NCI-H524 (cell line): ENCODE measurements around the gene PCDHGB2.
"Not testable (repeated sequence)": the region's sequence is repeated elsewhere in the genome, so short reads cannot be mapped to it uniquely, and the experiment has no call there.

Experiments
- DNase-seq, 2 experiments: peaks; one replicate each; lab custom pipeline; 2025; lab: John Stamatoyannopoulos, UW

PCDHGB2 gene

GRCh38 chr5:141384471-141385267, 24.9 kb downstream of the PCDHGB2 start:
- DNase-seq = no peak

GRCh38 chr5:141387557-141388311, 27.9 kb downstream of the PCDHGB2 start, which contains the start of gene PCDHGB4:
TSS of gene PCDHGB4 (plus strand) at chr5:141387698. CDS start at chr5:141387885, 187 bp downstream.
- not testable (repeated sequence) for DNase-seq

- no peak for DNase-seq
Observed at GRCh38 chr5:141388661-141389060, 28.9 kb downstream of the PCDHGB2 start.

GRCh38 chr5:141389153-141390042, 29.6 kb downstream of the PCDHGB2 start:
- DNase-seq = no peak

- no peak for DNase-seq
Observed at GRCh38 chr5:141392429-141393198, 32.8 kb downstream of the PCDHGB2 start, which contains the start of gene PCDHGA8. TSS of gene PCDHGA8 (plus strand) at chr5:141392633. CDS start at chr5:141392814, 181 bp downstream.

GRCh38 chr5:141393267-141393666, 33.5 kb downstream of the PCDHGB2 start:
- DNase-seq = no peak

GRCh38 chr5:141394401-141395187, 34.8 kb downstream of the PCDHGB2 start:
- DNase-seq = not testable (repeated sequence)

GRCh38 chr5:141397756-141398551, 38.2 kb downstream of the PCDHGB2 start, which contains the start of gene PCDHGB5:
TSS of gene PCDHGB5 (plus strand) at chr5:141397947. CDS start at chr5:141398128, 181 bp downstream.
- DNase-seq = not testable (repeated sequence)

GRCh38 chr5:141398608-141399007, 38.8 kb downstream of the PCDHGB2 start:
- DNase-seq = no peak

GRCh38 chr5:141399555-141400258, 39.9 kb downstream of the PCDHGB2 start:
- DNase-seq = no peak

- peak in 1 of 2 experiments; percentile 15 for DNase-seq
Observed at GRCh38 chr5:141402553-141403243, 42.9 kb downstream of the PCDHGB2 start, which contains the start of gene PCDHGA9. TSS of gene PCDHGA9 (plus strand) at chr5:141402778. CDS start at chr5:141402953, 175 bp downstream.

GRCh38 chr5:141403387-141403786, 43.6 kb downstream of the PCDHGB2 start:
- DNase-seq = no peak

- DNase-seq = not testable (repeated sequence)
Observed at GRCh38 chr5:141407790-141408505, 48.2 kb downstream of the PCDHGB2 start, which contains the start of gene PCDHGB6. TSS of gene PCDHGB6 (plus strand) at chr5:141408021. CDS start at chr5:141408203, 182 bp downstream.

GRCh38 chr5:141409598-141410306, 50.0 kb downstream of the PCDHGB2 start:
- DNase-seq = no peak

- no peak for DNase-seq
Observed at GRCh38 chr5:141411575-141411974, 51.8 kb downstream of the PCDHGB2 start.
